ENCODE measurements around the gene LIF.

DNA sequence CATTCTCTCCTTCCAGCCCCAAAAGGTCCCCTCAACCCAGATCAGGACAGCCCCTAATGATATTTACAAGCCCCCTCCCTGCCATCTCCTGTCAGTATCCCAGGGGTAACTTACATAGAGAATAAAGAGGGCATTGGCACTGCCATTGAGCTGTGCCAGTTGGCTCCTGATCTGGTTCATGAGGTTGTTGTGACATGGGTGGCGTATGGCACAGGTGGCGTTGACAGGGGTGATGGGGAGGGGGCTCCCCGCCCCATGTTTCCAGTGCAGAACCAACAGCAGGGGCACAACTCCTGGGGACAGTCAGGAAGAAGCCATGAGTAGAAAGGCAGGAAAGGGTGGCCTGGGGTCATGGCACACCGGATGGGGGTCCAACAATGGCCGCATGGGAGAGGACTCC lies 1.9 kb downstream of the LIF start:
- TF ChIP-seq, protein P1, sequence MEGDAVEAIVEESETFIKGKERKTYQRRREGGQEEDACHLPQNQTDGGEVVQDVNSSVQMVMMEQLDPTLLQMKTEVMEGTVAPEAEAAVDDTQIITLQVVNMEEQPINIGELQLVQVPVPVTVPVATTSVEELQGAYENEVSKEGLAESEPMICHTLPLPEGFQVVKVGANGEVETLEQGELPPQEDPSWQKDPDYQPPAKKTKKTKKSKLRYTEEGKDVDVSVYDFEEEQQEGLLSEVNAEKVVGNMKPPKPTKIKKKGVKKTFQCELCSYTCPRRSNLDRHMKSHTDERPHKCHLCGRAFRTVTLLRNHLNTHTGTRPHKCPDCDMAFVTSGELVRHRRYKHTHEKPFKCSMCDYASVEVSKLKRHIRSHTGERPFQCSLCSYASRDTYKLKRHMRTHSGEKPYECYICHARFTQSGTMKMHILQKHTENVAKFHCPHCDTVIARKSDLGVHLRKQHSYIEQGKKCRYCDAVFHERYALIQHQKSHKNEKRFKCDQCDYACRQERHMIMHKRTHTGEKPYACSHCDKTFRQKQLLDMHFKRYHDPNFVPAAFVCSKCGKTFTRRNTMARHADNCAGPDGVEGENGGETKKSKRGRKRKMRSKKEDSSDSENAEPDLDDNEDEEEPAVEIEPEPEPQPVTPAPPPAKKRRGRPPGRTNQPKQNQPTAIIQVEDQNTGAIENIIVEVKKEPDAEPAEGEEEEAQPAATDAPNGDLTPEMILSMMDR (conservative IDR thresholded peaks at IDR 0.05; ENCODE audit: low read length) = no peak
- no peak for TF ChIP-seq EZH2phosphoT487 (IDR thresholded peaks at IDR 0.05; ENCODE audit: borderline replicate concordance)
